GM18909 (cell line): ENCODE measurements around the gene TRIM66.
A peak's percentile ranks its signal among the peaks of the same experiment; 100 is the strongest.

Experiments
- ATAC-seq: cut with Tn5 transposase; IDR thresholded peaks from one replicate; pipeline ENCODE4 v1.9.1; 2021; ENCODE audit warnings: mild to moderate bottlenecking; ENCODE audit not compliant: unreplicated experiment, poor library complexity

Gene TRIM66

GRCh38 chr11:8617063-8617462, 65.4 kb downstream of the TRIM66 start:
- ATAC-seq = no peak

- ATAC-seq = no peak
Measured at GRCh38 chr11:8615291-8616032, 67.0 kb downstream of the TRIM66 start.

- ATAC-seq = no peak
Measured at GRCh38 chr11:8614497-8614896, 68.0 kb downstream of the TRIM66 start.

GRCh38 chr11:8613036-8613435, 69.4 kb downstream of the TRIM66 start:
- ATAC-seq = no peak

- no peak for ATAC-seq
Measured at GRCh38 chr11:8612522-8612921, 69.9 kb downstream of the TRIM66 start.

- ATAC-seq = no peak
Measured at GRCh38 chr11:8610532-8611116, 71.8 kb downstream of the TRIM66 start.

- ATAC-seq = no peak
Measured at GRCh38 chr11:8608652-8609051, 73.8 kb downstream of the TRIM66 start.

GRCh38 chr11:8605971-8606563, 76.4 kb downstream of the TRIM66 start:
- ATAC-seq = no peak

- peak; percentile 78 for ATAC-seq
Measured at GRCh38 chr11:8604078-8604723, 78.3 kb downstream of the TRIM66 start.

GRCh38 chr11:8603696-8604077, 78.8 kb downstream of the TRIM66 start:
- ATAC-seq = peak; percentile 8

GRCh38 chr11:8601376-8602133, 80.9 kb downstream of the TRIM66 start:
- no peak for ATAC-seq

GRCh38 chr11:8598506-8598905, 84.0 kb downstream of the TRIM66 start:
- no peak for ATAC-seq

- no peak for ATAC-seq
Measured at GRCh38 chr11:8597182-8597581, 85.3 kb downstream of the TRIM66 start.

GRCh38 chr11:8596504-8597046, 85.9 kb downstream of the TRIM66 start:
- ATAC-seq = no peak

GRCh38 chr11:8593935-8594909, 88.2 kb downstream of the TRIM66 start, which contains the start of gene STK33:
Gene STK33, minus strand, starts transcription at chr11:8594228. Its CDS starts 119,323 bp downstream, at chr11:8474905.
- peak; percentile 95 for ATAC-seq

GRCh38 chr11:8593455-8593854, 89.0 kb downstream of the TRIM66 start:
- ATAC-seq = peak; percentile 30

- ATAC-seq = no peak
Measured at GRCh38 chr11:8587915-8588314, 94.5 kb downstream of the TRIM66 start.

- no peak for ATAC-seq
Measured at GRCh38 chr11:8586805-8587204, 95.7 kb downstream of the TRIM66 start.

- no peak for ATAC-seq
Measured at GRCh38 chr11:8586184-8586583, 96.3 kb downstream of the TRIM66 start.
